Hepatic stellate cell (primary cell): ENCODE results near the gene LAMA5.

Experiments used
- DNase-seq: peaks from one replicate; pipeline ENCODE4 v3.0.0; 2011; ENCODE audit warnings: low spot score

Gene LAMA5

DNA sequence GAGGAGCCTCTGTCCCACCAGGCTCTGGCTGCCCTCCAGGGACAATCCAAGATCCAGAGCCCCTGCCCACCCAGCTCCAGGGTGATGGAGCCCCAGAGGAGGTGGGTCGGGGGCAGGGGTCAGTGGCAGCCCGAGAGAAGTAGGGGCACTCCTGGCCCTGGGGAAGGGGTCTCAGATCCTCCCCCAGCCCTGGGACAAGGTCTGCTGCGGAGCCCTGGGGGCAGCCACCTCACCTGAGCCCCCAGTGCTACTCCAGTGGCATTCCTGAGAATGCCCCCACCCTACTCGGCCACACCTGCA, 2.7 kb upstream of the LAMA5 start:
- DNase-seq: no peak

- DNase-seq: peak; percentile 81
Measured at GRCh38 chr20:62368976-62369814, 2.1 kb upstream of the LAMA5 start.

GRCh38 chr20:62368392-62368975, 1.4 kb upstream of the LAMA5 start:
- no peak for DNase-seq

DNA sequence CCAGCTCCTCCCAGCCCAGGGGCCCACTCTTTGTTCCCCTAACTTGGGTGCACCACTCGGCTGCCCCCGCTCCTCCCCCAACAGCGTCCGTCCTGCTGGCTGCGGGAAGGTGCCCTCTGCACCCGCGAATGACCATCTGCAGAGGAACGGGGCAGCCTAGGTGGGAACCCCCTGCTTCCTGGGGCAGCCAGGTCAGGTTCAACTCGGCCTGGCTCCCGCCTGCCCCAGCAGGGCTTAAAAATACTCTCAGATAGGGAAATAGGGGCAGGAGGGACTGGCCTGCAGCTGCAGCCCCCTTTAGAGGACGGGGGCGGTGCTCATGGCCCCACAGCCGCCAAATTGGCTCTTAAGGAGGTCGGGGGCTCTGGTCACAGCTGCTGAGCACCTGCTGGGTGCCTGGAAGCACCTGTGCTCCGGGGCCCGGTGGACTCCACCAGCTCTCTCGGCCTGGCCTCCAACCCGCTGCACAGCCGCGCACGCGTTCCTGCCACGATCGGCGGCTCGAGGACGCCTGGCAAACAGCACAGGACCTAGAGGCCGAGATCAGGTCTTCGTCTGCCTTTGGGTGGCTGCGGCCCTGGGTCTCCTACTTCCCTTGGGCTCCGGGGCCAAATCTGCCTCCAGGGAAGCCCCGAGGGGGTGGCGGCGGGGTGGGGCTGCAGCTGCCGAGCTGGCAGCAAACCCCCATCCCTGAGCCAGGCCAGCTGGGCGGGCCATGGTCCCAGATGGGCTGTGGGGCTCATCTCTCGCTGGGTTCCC, 700 bp upstream of the LAMA5 start:
- no peak for DNase-seq

DNA sequence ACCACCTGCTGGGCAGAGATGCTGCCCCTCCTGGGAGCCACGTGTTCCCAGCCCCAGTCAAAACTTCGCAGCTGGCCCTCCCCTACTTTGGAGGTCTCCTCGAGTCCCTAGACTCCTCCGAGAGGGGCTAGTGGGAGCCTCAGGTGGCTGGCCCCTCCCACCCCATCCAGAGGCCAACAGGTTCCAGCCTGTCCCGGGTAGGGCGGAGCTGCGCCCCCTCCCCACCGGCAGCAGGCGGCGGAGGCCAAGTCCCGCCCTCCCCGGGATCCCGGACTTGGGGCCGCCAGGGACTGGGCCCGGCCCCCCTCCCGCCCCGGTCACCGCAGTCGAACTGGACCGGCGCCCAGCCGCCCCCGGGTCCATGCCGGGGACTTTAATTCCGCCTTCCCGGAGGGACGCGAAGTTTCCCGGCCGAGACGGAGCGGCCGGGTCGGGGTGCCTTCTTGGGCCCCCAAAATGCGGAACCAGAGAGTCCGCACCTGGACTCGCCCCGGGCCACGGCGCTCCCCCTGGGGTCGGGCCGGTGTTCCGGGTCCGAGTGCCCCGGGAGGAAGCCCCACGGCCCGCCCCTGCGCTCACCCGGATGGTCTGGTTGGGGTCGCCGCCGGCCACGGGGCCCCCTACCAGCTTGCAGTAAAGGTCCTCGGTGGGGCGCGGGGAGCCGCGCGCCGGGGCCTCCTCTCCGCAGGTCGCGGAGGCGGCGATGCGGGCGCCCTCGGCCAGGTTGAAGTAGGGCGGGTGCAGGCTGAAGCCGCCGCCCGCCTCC, 559 bp downstream of the LAMA5 start:
- no peak for DNase-seq

DNA sequence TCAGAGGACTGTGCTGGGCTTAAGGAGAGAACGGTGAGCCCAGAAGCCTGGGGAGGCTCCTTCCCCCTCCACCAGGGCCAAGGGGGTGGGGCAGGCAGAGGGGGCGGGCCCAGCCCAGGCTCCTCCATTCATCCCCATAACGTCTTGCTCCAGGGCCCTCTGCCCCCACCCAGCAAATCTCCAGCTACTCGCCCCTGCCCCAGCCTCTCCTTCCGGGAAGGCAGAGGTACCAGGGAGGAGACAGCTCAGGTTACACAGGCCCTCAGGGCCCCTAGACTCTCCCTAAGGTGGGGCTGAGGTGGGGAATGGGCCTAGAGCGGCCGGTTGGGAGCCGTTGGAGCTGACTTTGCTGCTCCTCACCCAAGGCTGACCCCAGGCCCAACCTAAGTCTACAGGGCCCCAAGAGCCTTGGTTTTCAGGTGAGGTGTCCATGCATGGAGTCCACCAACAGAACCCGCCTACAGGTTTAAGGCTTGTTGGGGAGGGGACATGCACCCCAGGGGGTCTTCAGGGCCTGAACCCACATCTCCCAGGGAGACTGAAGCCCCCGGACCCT, 1.2 kb downstream of the LAMA5 start:
- DNase-seq: no peak

DNA sequence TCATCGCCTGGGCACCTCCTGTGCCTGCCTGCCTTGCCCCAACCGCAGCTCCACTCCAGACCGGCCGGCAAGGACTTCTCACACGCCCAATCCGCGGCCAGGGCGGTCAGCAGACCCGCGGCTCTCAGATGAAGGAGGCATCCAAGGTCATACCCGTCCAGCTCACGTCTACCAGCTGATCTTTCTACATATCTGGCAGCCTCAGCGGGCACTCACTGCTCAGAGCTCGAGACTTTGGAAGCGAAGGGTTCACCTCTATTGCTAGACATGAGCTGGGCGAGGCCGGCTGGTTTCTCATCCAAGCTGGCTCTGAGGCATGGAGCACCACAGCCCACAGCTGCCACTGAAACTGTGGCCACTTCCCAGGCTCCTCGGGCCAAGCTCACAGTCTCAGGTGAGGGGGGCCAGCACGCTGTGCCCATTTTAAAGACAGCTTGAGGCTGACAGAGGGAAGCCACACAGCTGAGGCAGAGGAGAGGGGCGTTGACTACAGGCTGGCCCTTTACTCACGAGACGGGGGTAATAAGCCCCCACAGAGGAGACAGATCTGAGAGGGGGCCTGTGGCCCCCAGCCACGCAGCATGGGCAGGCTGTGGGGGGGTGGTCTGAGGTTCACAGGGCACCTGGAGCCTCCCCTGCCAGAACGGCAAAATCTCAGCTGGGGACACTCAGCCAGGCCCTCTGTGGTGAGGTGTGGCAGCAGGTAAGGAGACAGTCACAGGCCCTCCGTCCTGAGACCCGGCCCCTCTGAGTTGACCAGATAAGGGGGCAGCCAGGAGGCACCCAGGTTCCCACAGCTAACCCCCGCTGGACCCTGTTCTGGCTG, 2.0 kb downstream of the LAMA5 start:
- no peak for DNase-seq

DNA sequence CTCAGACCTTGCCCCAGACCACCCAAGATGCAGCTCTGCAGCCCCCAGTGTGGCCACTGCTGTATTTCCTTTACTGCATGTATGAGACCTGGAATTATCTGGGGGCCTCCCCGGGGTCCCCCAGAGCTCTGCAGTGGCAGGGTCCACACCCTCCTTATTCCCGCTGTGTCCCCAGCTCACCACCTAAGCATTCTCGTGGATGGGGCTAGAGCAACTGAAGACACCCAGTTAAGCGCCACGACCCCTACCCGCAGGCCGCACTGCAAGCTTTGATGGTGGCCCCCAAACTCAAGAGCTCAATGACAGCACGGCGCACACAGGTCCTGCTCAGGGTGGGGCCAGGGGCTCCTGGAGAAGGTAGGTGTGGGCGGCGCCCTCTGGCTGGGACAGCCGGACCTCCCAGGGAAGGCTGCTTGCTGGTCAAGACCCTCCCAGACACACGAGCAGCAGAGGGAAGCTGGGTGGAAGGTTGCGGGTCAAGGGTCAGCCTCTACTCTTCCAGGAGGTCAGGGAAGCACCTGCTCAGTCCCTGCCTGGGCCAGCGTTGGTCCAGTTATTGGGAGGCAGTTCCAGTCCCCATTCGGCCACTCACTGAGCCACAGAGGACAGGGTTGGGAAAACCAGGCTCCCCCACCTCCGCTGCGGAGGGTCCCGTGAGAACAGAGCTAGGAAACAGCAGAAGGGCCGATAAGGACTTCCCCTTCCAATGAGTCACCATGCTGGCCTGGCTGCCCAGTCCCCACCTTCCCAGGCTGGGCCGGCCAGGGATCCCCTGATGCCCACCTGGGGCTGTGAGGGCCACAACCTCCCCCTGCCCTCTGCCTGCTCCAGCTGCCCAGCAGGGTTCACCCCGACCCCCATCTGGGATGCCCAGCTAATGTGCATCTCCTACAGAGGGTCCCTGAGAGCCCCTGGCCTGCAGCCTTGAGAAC, 2.9 kb downstream of the LAMA5 start:
- peak; percentile 82 for DNase-seq

DNA sequence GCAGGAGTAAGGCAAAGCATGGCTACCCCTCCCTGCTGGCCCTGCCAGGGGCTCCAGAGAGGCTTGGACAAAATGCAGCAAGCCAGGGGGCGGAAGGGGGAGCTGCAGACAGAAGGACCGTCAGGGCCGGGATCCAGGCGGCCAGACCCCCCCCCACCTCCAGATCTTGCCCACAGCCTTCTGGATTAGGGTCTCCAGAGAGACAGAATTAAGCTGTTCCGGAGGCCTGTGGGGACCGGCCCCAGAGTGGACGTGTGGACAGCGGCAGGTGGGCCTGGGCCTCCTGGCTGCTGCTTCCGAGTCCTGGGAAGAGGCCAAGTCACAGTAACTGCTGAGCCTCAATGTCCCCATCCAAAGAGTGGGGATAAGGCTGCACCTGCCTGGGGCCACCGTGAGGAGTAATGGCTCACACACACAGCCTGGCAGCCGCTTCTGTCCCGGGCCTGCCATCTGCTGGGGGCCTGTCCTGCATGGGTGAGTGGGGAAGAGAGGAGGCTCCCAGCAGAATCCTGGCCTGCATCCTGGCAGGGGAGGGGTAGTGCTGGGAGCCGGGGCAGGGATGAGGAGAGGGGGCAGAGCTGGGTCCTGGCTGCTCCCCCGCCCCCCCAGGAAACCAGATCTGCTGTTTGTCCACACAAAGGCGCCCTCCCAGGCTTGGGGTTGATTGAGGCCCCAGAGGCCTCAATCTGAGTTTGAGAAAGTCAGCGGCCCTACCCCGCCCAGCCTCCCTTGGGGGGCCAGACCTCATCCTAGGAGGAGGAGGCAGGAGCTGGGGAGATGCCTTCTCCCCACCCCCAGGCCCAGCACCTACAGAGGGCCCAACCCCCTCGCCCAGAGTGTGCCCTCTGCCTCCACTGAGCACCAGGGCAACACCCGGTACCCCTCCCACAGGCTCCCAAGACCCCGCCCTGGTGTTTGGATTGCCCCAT, 3.9 kb downstream of the LAMA5 start:
- DNase-seq: no peak

DNA sequence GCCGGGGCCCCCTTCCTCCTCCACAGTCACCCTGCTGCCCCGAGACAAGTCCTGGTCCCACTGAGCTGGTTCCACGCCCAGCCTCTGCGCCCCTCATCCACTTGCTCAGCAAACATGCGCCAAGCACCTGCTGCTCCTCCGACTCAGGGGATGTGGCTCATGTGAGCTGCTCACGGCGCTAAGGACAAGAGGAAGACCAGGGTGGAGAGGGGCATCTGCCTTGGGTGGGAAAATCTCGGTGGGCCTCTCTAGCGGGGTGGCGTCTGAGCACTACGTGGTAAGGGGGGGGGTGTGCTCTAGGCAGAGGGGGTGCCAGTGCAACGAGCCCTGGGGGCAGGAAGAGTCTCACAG, 4.5 kb downstream of the LAMA5 start:
- no peak for DNase-seq

GRCh38 chr20:62361799-62362589, 5.1 kb downstream of the LAMA5 start:
- no peak for DNase-seq

- no peak for DNase-seq
Measured at GRCh38 chr20:62360854-62361798, 6.0 kb downstream of the LAMA5 start.

DNA sequence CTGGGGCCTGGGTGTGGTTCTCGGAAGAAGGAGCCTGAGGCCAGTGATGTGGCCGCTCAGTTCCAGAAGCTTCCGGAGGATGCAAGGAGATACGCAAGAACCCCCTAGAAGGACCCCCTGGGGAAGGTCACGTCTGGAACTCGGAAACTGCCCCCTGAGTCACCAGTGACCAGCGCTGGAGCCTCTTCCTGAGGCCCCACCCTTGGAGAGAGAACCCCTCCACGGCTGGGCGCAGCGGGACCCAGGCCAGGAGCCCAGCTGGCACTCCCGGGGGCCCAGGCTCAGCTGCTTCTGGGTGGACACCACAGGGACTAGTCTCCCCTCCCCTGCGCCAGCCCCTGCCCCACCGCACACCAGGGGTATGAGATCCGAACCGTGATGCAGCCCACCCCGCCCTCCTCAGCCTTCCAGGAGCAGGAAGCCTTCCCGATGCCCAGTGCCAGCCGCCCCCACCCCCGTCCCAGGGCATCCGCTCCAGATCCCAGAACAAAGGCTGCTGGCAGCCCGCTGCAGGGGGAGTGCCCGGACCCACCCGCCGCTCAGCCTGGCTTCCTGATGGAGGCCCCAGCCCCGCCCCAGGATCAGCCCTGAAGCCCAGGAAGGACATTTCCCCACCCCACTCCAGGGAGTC, 7.5 kb downstream of the LAMA5 start:
- DNase-seq: peak; percentile 80

DNA sequence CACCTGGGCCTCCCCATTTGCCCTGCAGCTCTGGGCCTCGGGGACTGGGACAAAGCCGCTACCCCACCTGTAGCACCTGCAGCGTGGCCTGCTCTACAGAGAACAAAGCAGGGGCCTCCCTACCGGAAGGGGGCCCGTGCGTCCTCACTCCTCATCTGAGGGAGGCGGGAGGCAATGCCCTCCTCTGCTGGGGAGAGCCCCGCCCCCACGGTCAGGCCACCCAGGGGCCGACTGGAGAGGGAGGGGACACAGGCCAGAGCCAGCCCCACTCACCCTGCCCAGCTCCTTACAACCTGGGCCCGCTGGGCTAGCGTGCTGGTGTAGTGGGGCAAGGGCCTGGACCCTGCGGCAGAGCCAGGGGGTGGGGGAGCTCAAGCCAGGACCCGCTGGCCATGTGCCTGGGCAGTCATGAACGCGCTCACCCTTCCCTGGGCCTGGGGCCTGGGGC, 8.0 kb downstream of the LAMA5 start:
- no peak for DNase-seq

GRCh38 chr20:62358171-62359042, 8.7 kb downstream of the LAMA5 start:
- DNase-seq: no peak

DNA sequence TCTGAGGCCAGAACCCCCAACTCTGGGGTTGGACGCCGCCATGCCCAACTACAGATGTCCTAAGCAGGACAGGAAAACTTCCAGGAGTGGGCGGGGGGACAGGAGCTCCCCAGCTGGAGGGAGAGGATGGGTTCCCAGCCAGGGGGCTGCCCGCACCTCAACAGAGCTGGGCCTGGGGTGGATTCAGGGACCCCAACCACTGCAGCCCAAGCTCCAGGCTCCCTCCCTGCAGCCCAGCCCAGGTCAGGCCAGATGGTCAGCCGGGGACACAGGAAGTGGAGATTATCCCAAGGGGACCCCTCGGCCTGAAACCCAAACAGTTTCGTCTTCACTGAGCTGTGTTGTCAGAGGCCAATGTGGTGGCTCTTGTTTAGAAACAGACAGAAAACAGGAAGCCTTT, 9.4 kb downstream of the LAMA5 start:
- no peak for DNase-seq
